OCI-LY1 (cell line): Measurements from ENCODE around the gene GMEB2.

Source experiments
- EZH2 ChIP-seq: fragments of 200-600 bp; sonication (generic), shearing (Covaris generic); IDR thresholded peaks from 2 replicates; pipeline ENCODE4 v1.8.0; 2017; ENCODE audit warnings: borderline replicate concordance, mixed run types, mild to moderate bottlenecking, antibody characterized with exemption, low read length, moderate library complexity, mixed read lengths
- TF ChIP-seq, protein P1 (sequence below): fragments of 200-600 bp; sonication (generic), shearing (Covaris generic); IDR thresholded peaks from 2 replicates; pipeline ENCODE4 v1.5.1; 2017; ENCODE audit warnings: mild to moderate bottlenecking, antibody characterized with exemption, low read length, moderate library complexity, mixed read lengths

- TF ChIP-seq, protein P1, sequence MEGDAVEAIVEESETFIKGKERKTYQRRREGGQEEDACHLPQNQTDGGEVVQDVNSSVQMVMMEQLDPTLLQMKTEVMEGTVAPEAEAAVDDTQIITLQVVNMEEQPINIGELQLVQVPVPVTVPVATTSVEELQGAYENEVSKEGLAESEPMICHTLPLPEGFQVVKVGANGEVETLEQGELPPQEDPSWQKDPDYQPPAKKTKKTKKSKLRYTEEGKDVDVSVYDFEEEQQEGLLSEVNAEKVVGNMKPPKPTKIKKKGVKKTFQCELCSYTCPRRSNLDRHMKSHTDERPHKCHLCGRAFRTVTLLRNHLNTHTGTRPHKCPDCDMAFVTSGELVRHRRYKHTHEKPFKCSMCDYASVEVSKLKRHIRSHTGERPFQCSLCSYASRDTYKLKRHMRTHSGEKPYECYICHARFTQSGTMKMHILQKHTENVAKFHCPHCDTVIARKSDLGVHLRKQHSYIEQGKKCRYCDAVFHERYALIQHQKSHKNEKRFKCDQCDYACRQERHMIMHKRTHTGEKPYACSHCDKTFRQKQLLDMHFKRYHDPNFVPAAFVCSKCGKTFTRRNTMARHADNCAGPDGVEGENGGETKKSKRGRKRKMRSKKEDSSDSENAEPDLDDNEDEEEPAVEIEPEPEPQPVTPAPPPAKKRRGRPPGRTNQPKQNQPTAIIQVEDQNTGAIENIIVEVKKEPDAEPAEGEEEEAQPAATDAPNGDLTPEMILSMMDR: no peak
- no peak for TF ChIP-seq EZH2
These were observed 4.8 kb downstream of the GMEB2 start for GRCh38 chr20:63622096-63622495.
